Right lobe of liver (tissue), 4 donors: ENCODE data around the gene ZNF384.

ENCODE experiments used
- CTCF ChIP-seq, 4 donors: fragments of 200-600 bp in 3 of 4; fragments of 450-650 bp in 1 of 4; IDR thresholded peaks; one replicate each; pipeline versions ENCODE4 v1.5.1 to v1.8.0; 2016 to 2022; ENCODE audit warnings: antibody characterized with exemption in 4 of 4, mild to moderate bottlenecking in 2 of 4
- POLR2A ChIP-seq: fragments of 450-650 bp; IDR thresholded peaks from one replicate; pipeline ENCODE4 v1.6.1; 2017; ENCODE audit warnings: antibody characterized with exemption, mild to moderate bottlenecking
- donor health status: DM: no; HTN: no; CAD: no.
- donor health status: DM: no; HTN: no; CAD: no.
- donor health status: DM: no; HTN: yes; CAD: no.

GRCh38 chr12:6734506-6735387 lies 45.6 kb upstream of the ZNF384 start:
- TF ChIP-seq CTCF (IDR thresholded peaks at IDR 0.05), result no peak
- no peak for TF ChIP-seq POLR2A
